Mesothelial cell of epicardium (in vitro differentiated cells): ENCODE measurements around the gene PPARGC1A. TPM values are rescaled to one million over a fixed set of nuclear protein-coding genes. Genes with fewer than 3 reads are reported as not detected.

ENCODE experiments used
- DNase-seq, 2 experiments: peaks; one replicate each; pipeline ENCODE4 v3.0.0; 2021; ENCODE audit warnings: low spot score in 2 of 2; ENCODE audit not compliant: unreplicated experiment in 2 of 2
- H3K27ac Mint-ChIP-seq: 2 replicates; pipeline ENCODE4 v1.8.0; 2021; ENCODE audit warnings: mixed read lengths
- H3K27me3 Mint-ChIP-seq: 2 replicates; pipeline ENCODE4 v1.8.0; 2021; ENCODE audit warnings: low read depth, mixed read lengths
- H3K36me3 Mint-ChIP-seq: 2 replicates; pipeline ENCODE4 v1.8.0; 2021; ENCODE audit warnings: mixed read lengths
- H3K4me1 Mint-ChIP-seq: 2 replicates; pipeline ENCODE4 v1.8.0; 2021; ENCODE audit warnings: mixed read lengths
- H3K4me3 Mint-ChIP-seq: 2 replicates; pipeline ENCODE4 v1.8.0; 2021; ENCODE audit warnings: mild to moderate bottlenecking, moderate library complexity, mixed read lengths
- H3K9me3 Mint-ChIP-seq: 2 replicates; pipeline ENCODE4 v1.8.0; 2021; ENCODE audit warnings: mixed read lengths
- CTCF ChIP-seq: fragments of 200-600 bp; sonication (generic); IDR thresholded peaks from one replicate; pipeline ENCODE4 v1.5.0; 2021; ENCODE audit warnings: antibody characterized with exemption; ENCODE audit not compliant: unreplicated experiment
- total RNA-seq: library from RNA; stranded (reverse); gene quantifications from 3 replicates; pipeline ENCODE4 v1.2.1, GENCODE V29; 2021

The PPARGC1A gene
- total RNA-seq, 1 donor from 2014 or later, result 3.7 TPM

GRCh38 chr4:23811161-23811560, 78.7 kb downstream of the PPARGC1A start:
- Mint-ChIP-seq H3K9me3 (no peaks in the 10 kb centered on the region), H3K4me1 (no peaks in the 10 kb centered on the region), H3K27ac (no peak overlapping the region), H3K4me3 (no peak overlapping the region), H3K36me3 (peaks cover 1% of the 10 kb centered on the region), H3K27me3 (peaks cover 1% of the 10 kb centered on the region)
- DNase-seq, result no peak
- TF ChIP-seq CTCF, result no peak

GRCh38 chr4:23805450-23805851, 84.4 kb downstream of the PPARGC1A start:
- H3K4me3 Mint-ChIP-seq, result no peak overlapping the region
- no peaks in the 10 kb centered on the region for H3K36me3 Mint-ChIP-seq
- no peaks in the 10 kb centered on the region for H3K4me1 Mint-ChIP-seq
- DNase-seq, result no peak
- no peak overlapping the region for H3K27ac Mint-ChIP-seq
- TF ChIP-seq CTCF, result no peak
- peaks cover 6% of the 10 kb centered on the region for H3K9me3 Mint-ChIP-seq
- no peaks in the 10 kb centered on the region for H3K27me3 Mint-ChIP-seq

- no peak overlapping the region for H3K4me3 Mint-ChIP-seq
- no peaks in the 10 kb centered on the region for H3K27me3 Mint-ChIP-seq
- no peak for TF ChIP-seq CTCF
- peaks cover 13% of the 10 kb centered on the region for H3K4me1 Mint-ChIP-seq
- DNase-seq, result no peak
- H3K9me3 Mint-ChIP-seq, result peaks cover 7% of the 10 kb centered on the region
- H3K36me3 Mint-ChIP-seq, result no peaks in the 10 kb centered on the region
- no peak overlapping the region for H3K27ac Mint-ChIP-seq
Measured at GRCh38 chr4:23789762-23790161, 100.1 kb downstream of the PPARGC1A start.

- Mint-ChIP-seq H3K27ac (no peak overlapping the region), H3K4me3 (no peak overlapping the region), H3K27me3 (no peaks in the 10 kb centered on the region), H3K4me1 (peaks cover 13% of the 10 kb centered on the region), H3K36me3 (no peaks in the 10 kb centered on the region), H3K9me3 (peaks cover 11% of the 10 kb centered on the region)
- DNase-seq, result no peak
- TF ChIP-seq CTCF, result no peak
Measured at GRCh38 chr4:23788460-23788859, 101.4 kb downstream of the PPARGC1A start.

GRCh38 chr4:23788027-23788426, 101.8 kb downstream of the PPARGC1A start:
- no peak for TF ChIP-seq CTCF
- Mint-ChIP-seq H3K36me3 (peaks cover 1% of the 10 kb centered on the region), H3K9me3 (peaks cover 14% of the 10 kb centered on the region), H3K27me3 (no peaks in the 10 kb centered on the region), H3K4me3 (no peak overlapping the region), H3K27ac (no peak overlapping the region), H3K4me1 (peaks cover 13% of the 10 kb centered on the region)
- no peak for DNase-seq

- TF ChIP-seq CTCF, result no peak
- no peak for DNase-seq
- Mint-ChIP-seq H3K36me3 (peaks cover 1% of the 10 kb centered on the region), H3K27ac (no peak overlapping the region), H3K27me3 (no peaks in the 10 kb centered on the region), H3K4me1 (peaks cover 9% of the 10 kb centered on the region), H3K4me3 (no peak overlapping the region), H3K9me3 (peaks cover 14% of the 10 kb centered on the region)
Measured at GRCh38 chr4:23782778-23783437, 106.9 kb downstream of the PPARGC1A start.
